CD4-positive, alpha-beta T cell (primary cell): ENCODE results near the gene M1AP. TPM values are rescaled to one million over a fixed set of nuclear protein-coding genes. Genes with fewer than 3 reads are reported as not detected.

Experiments
- ATAC-seq: fragments of 200-7000 bp; cut with Tn5 transposase; one replicate; pipeline ENCODE4 v1.10.0; 2022; ENCODE audit warnings: mild to moderate bottlenecking; ENCODE audit not compliant: poor library complexity
- CTCF ChIA-PET: fragments of 350-600 bp; sonication (Branson Sonifier 250); formaldehyde crosslinking; loops from one replicate; lab custom pipeline; 2021; ENCODE audit warnings: antibody characterized with exemption, inconsistent platforms; lab: Charles Lee
- POLR2A ChIA-PET: fragments of 350-600 bp; sonication (Branson Sonifier 250); formaldehyde crosslinking; loops from one replicate; lab custom pipeline; 2021; ENCODE audit warnings: antibody characterized with exemption, inconsistent platforms; lab: Charles Lee
- DNase-seq, 14 experiments: peaks; one replicate each; pipeline ENCODE4 v3.0.0-alpha.2; 2013 to 2020; ENCODE audit warnings: mixed read lengths in 2 of 14
- H3K27ac ChIP-seq, 2 donors: one replicate each; pipeline versions ENCODE4 v1.5.1 to v1.7.0; 2013; ENCODE audit warnings: low read length in 2 of 2, low read depth in 1 of 2, mild to moderate bottlenecking in 1 of 2
- H3K27me3 ChIP-seq, 2 experiments: 1 replicate in 1 of 2; 2 replicates in 1 of 2; pipeline versions ENCODE4 v1.6.1 to v1.7.0; 2013; ENCODE audit warnings: low read length in 2 of 2, control low read depth in 1 of 2, mild to moderate bottlenecking in 1 of 2, moderate library complexity in 1 of 2; ENCODE audit not compliant: insufficient read depth in 2 of 2, control insufficient read depth in 1 of 2
- H3K36me3 ChIP-seq: one replicate; pipeline ENCODE4 v1.6.1; 2013; ENCODE audit warnings: low read length, control low read depth; ENCODE audit not compliant: insufficient read depth
- H3K4me1 ChIP-seq: one replicate; pipeline ENCODE4 v1.6.1; 2013; ENCODE audit warnings: low read length, control low read depth; ENCODE audit not compliant: insufficient read depth
- H3K4me3 ChIP-seq: one replicate; pipeline ENCODE4 v1.5.1; 2013; ENCODE audit warnings: mild to moderate bottlenecking, low read length, moderate library complexity
- H3K9me3 ChIP-seq, 2 experiments: 1 replicate in 1 of 2; 2 replicates in 1 of 2; pipeline versions ENCODE4 v1.6.1 to v1.7.0; 2013; ENCODE audit warnings: low read length in 2 of 2, mild to moderate bottlenecking in 2 of 2, control low read depth in 1 of 2, moderate library complexity in 1 of 2; ENCODE audit not compliant: control insufficient read depth in 1 of 2, insufficient read depth in 1 of 2
- H3K27ac Mint-ChIP-seq: one replicate; pipeline ENCODE4 v1.8.0; 2020; ENCODE audit warnings: mixed read lengths
- H3K27me3 Mint-ChIP-seq: one replicate; pipeline ENCODE4 v1.8.0; 2021; ENCODE audit warnings: mixed read lengths
- H3K36me3 Mint-ChIP-seq: one replicate; pipeline ENCODE4 v1.8.0; 2021; ENCODE audit warnings: low read depth, mixed read lengths
- H3K4me1 Mint-ChIP-seq: one replicate; pipeline ENCODE4 v1.8.0; 2021; ENCODE audit warnings: low read depth, mixed read lengths
- H3K4me3 Mint-ChIP-seq: one replicate; pipeline ENCODE4 v1.8.0; 2020; ENCODE audit warnings: mild to moderate bottlenecking, mixed read lengths
- H3K9me3 Mint-ChIP-seq: one replicate; pipeline ENCODE4 v1.8.0; 2020; ENCODE audit warnings: mixed read lengths
- CTCF ChIP-seq: fragments of 200-600 bp; IDR thresholded peaks from one replicate; pipeline ENCODE4 v1.8.0; 2022; ENCODE audit warnings: antibody characterized with exemption, mild to moderate bottlenecking
- intact Hi-C, 2 experiments: fragments of 100-400 bp; cut with DNase I in 1 of 2; cut with micrococcal nuclease in 1 of 2; formaldehyde crosslinking; loops; one replicate each; pipeline versions ENCODE4 v1.15.1 to v1.9.0; 2023 to 2025; cut with DNase I, micrococcal nuclease
- total RNA-seq, 174 experiments: library from RNA in 2 of 174; stranded (reverse) in 2 of 174; gene quantifications; one replicate each; pipeline ENCODE4 v1.2.3 and lab custom pipeline; 2021 to 2026

The M1AP gene
- total RNA-seq, 2 experiments from 2014 or later: not detected

- POLR2A ChIA-PET: no interaction called here
- peaks cover 48% of the 10 kb centered on the region for H3K27me3 Mint-ChIP-seq
- no peak overlapping the region for H3K27ac Mint-ChIP-seq
- CTCF ChIA-PET: no interaction called here
- H3K36me3 ChIP-seq: no peaks in the 10 kb centered on the region
- H3K9me3 Mint-ChIP-seq: no peaks in the 10 kb centered on the region
- intact Hi-C loops: no loop called here
- no peak overlapping the region for H3K27ac ChIP-seq
- ATAC-seq (no peak), DNase-seq (no peak)
- H3K36me3 Mint-ChIP-seq: no peaks in the 10 kb centered on the region
- H3K4me1 Mint-ChIP-seq: no peaks in the 10 kb centered on the region
- H3K4me3 Mint-ChIP-seq: no peak overlapping the region
- H3K9me3 ChIP-seq: peaks cover 0 to 11% of the 10 kb centered on the region in 2 experiments
- H3K4me1 ChIP-seq: peaks cover 4% of the 10 kb centered on the region
- TF ChIP-seq CTCF: no peak
- H3K4me3 ChIP-seq: no peak overlapping the region
- H3K27me3 ChIP-seq: peaks cover 12 to 18% of the 10 kb centered on the region in 2 experiments
Measured at GRCh38 chr2:74646834-74647482, 1.2 kb downstream of the M1AP start.

- Mint-ChIP-seq H3K4me3 (no peak overlapping the region), H3K27ac (no peak overlapping the region), H3K9me3 (no peaks in the 10 kb centered on the region), H3K27me3 (peaks cover 50% of the 10 kb centered on the region), H3K4me1 (no peaks in the 10 kb centered on the region), H3K36me3 (no peaks in the 10 kb centered on the region)
- ChIA-PET POLR2A (no interaction called here), CTCF (no interaction called here)
- peaks cover 0 to 11% of the 10 kb centered on the region in 2 experiments for H3K9me3 ChIP-seq
- H3K36me3 ChIP-seq: no peaks in the 10 kb centered on the region
- H3K4me3 ChIP-seq: no peak overlapping the region
- no peak for DNase-seq
- peaks cover 4% of the 10 kb centered on the region for H3K4me1 ChIP-seq
- intact Hi-C loops: no loop called here
- H3K27ac ChIP-seq: no peak overlapping the region
- TF ChIP-seq CTCF: no peak
- ATAC-seq: no peak
- H3K27me3 ChIP-seq: peaks cover 12 to 20% of the 10 kb centered on the region in 2 experiments
Measured at GRCh38 chr2:74646201-74646600, 1.9 kb downstream of the M1AP start.

GRCh38 chr2:74645344-74645743 is 2.8 kb downstream of the M1AP start:
- Histone ChIP-seq H3K36me3 (no peaks in the 10 kb centered on the region), H3K27ac (no peak overlapping the region), H3K4me3 (no peak overlapping the region), H3K27me3 (peaks cover 12 to 22% of the 10 kb centered on the region in 2 experiments), H3K4me1 (peaks cover 4% of the 10 kb centered on the region), H3K9me3 (peaks cover 0 to 11% of the 10 kb centered on the region in 2 experiments)
- no peak for ATAC-seq
- no peaks in the 10 kb centered on the region for H3K36me3 Mint-ChIP-seq
- H3K27ac Mint-ChIP-seq: no peak overlapping the region
- no peak for TF ChIP-seq CTCF
- H3K9me3 Mint-ChIP-seq: no peaks in the 10 kb centered on the region
- DNase-seq: no peak
- intact Hi-C loops: no loop called here
- CTCF ChIA-PET: no interaction called here
- no peaks in the 10 kb centered on the region for H3K4me1 Mint-ChIP-seq
- POLR2A ChIA-PET: no interaction called here
- no peak overlapping the region for H3K4me3 Mint-ChIP-seq
- H3K27me3 Mint-ChIP-seq: peaks cover 53% of the 10 kb centered on the region
